Smooth muscle cell (in vitro differentiated cells): ENCODE results near the gene FAM117A. TPM values are rescaled to one million over a fixed set of nuclear protein-coding genes. Genes with fewer than 3 reads are reported as not detected.

Experiments
- DNase-seq: peaks from one replicate; lab custom pipeline; 2025; ENCODE audit not compliant: unreplicated experiment; lab: John Stamatoyannopoulos, UW
- H2AFZ ChIP-seq: fragments of 200-600 bp; sonication (generic); 2 replicates; pipeline ENCODE4 v1.6.0; 2016; ENCODE audit warnings: antibody characterized with exemption, low read depth, mild to moderate bottlenecking
- H3F3A ChIP-seq: fragments of 200-600 bp; sonication (generic); 2 replicates; pipeline ENCODE4 v1.6.0; 2017; ENCODE audit warnings: antibody characterized with exemption, low read depth
- H3K27ac ChIP-seq: fragments of 200-600 bp; sonication (generic); 2 replicates; pipeline ENCODE4 v1.5.1; 2016; ENCODE audit warnings: low read depth, mild to moderate bottlenecking
- H3K27me3 ChIP-seq: fragments of 200-600 bp; sonication (generic); 2 replicates; pipeline ENCODE4 v1.6.1; 2016; ENCODE audit warnings: low read depth, mild to moderate bottlenecking
- H3K36me3 ChIP-seq: fragments of 200-600 bp; sonication (generic); 2 replicates; pipeline ENCODE4 v1.5.1; 2016; ENCODE audit warnings: low read depth
- H3K4me1 ChIP-seq: fragments of 200-600 bp; sonication (generic); 2 replicates; pipeline ENCODE4 v1.5.1; 2016; ENCODE audit warnings: low read depth
- H3K4me2 ChIP-seq: fragments of 200-600 bp; sonication (generic); 2 replicates; pipeline ENCODE4 v1.6.0; 2016; ENCODE audit warnings: mild to moderate bottlenecking
- H3K4me3 ChIP-seq: fragments of 200-600 bp; sonication (generic); 2 replicates; pipeline ENCODE4 v1.5.1; 2016; ENCODE audit warnings: mild to moderate bottlenecking
- H3K79me2 ChIP-seq: fragments of 200-600 bp; sonication (generic); 2 replicates; pipeline ENCODE4 v1.6.0; 2016; ENCODE audit warnings: low read depth, mild to moderate bottlenecking
- H3K9ac ChIP-seq: fragments of 200-600 bp; sonication (generic); 2 replicates; pipeline ENCODE4 v1.6.0; 2016; ENCODE audit warnings: low read depth
- H3K9me3 ChIP-seq: fragments of 200-600 bp; sonication (generic); replicated peaks from 2 replicates; pipeline ENCODE4 v1.5.1; 2016; ENCODE audit warnings: low read depth
- H4K20me1 ChIP-seq: fragments of 200-600 bp; sonication (generic); 2 replicates; pipeline ENCODE4 v1.6.0; 2016; ENCODE audit warnings: low read depth
- CTCF ChIP-seq: fragments of 200-600 bp; sonication (generic); IDR thresholded peaks from 2 replicates; pipeline ENCODE4 v1.5.1; 2017; ENCODE audit warnings: borderline replicate concordance, mild to moderate bottlenecking, antibody characterized with exemption; ENCODE audit not compliant: insufficient read depth, poor library complexity, severe bottlenecking
- WGBS: methylation state at CpG from one replicate; pipeline ENCODE4 v1.1.7; 2016; ENCODE audit warnings: low lambda C conversion rate; 5-methylcytosine and 5-hydroxymethylcytosine counted together
- polyA plus RNA-seq: library from polyadenylated mRNA; unstranded; fragments of >200 nt; fragmentation: Nextera tagmentation; extraction: Ambion mirVana; gene quantifications from 2 replicates; pipeline ENCODE4 v1.2.1, GENCODE V29; 2016
- total RNA-seq: library from RNA; depleted of rRNA; stranded (reverse); fragments of >200 nt; gene quantifications from 2 replicates; pipeline ENCODE4 v1.2.3, GENCODE V29; 2014

FAM117A gene
- total and polyA plus RNA-seq, 2 experiments from 2014 or later = 4.9 to 6.3 TPM

DNA sequence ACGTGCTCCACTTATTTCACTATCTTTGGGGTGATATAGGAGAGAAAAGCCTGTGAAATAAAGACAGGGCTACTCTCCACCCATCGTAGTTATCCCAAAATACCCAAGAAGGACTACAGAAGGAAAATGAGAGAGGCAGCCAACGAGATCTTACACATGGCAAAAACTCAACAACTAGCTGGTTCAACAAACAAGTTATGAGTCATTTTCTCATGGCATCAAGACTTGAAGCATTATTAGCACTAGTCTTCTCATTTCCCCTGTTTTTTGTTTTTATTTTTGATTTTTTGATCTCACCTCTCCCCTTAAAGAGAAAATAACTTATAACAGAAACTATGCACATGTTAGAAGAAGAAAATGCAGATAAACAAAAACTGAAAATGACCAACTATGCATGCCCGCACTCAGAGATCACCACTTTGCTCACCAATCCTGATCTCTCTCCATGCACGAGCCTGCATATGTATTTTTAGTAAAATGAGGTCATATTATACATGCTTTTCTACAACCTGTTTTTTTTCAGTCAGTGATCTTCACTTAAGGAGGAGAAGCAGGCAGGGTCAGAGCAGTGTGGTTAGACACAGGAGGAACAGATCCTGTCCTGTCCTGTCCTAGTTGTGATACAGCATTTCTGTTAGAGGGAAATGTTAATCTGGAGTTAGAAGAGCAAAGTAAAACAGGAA is 22.8 kb downstream of the FAM117A start:
- Histone ChIP-seq H3K36me3 (no peaks in the 10 kb centered on the region), H3K9me3 (no peaks in the 10 kb centered on the region), H4K20me1 (peaks cover 4% of the 10 kb centered on the region), H3K4me1 (peaks cover 11% of the 10 kb centered on the region), H3K4me2 (no peak overlapping the region), H3K27ac (no peak overlapping the region), H3K9ac (no peak overlapping the region), H2AFZ (no peak overlapping the region), H3K4me3 (no peak overlapping the region), H3K27me3 (no peaks in the 10 kb centered on the region), H3F3A (no peaks in the 10 kb centered on the region), H3K79me2 (no peaks in the 10 kb centered on the region)
- WGBS = 82% methylated on average over 5 of the region's 5 CpGs
- DNase-seq = no peak
- no peak for TF ChIP-seq CTCF

DNA sequence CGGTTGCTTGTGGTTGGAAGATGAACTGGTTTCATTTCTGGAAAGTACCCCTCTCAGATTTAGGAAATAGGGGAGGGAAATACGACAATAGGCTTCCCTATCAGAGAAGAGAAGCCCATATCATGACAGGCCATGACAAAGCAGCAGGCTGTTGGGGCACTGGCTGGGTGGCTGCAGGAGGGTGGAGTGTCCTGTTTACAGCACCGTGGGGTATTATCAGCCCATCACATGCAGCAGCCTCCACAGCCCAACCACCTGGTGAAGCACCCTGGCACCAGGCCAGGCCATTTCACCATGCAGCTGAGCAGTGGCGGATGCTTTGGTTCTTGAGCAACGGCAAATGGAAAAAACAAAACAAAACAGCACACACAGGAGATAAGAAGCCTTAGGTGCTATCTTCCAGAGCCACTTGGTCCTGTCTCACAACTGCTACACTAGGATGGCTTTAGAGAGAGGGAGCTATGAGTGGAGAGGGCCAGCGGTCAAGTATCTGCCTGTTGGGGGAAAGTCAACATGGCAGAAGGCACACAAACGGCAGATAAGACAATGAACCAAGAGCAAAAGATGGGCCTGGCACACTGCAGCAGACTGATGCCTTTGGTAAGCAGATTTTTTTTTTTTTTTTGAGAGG is 24.2 kb downstream of the FAM117A start:
- Histone ChIP-seq H3K4me1 (peaks cover 11% of the 10 kb centered on the region), H2AFZ (no peak overlapping the region), H3K27me3 (no peaks in the 10 kb centered on the region), H3F3A (no peaks in the 10 kb centered on the region), H4K20me1 (peaks cover 4% of the 10 kb centered on the region), H3K4me3 (no peak overlapping the region), H3K27ac (no peak overlapping the region), H3K4me2 (no peak overlapping the region), H3K9me3 (no peaks in the 10 kb centered on the region), H3K9ac (no peak overlapping the region), H3K36me3 (no peaks in the 10 kb centered on the region), H3K79me2 (no peaks in the 10 kb centered on the region)
- DNase-seq = no peak
- no peak for TF ChIP-seq CTCF
- 88% methylated on average over 7 of the region's 7 CpGs for WGBS

DNA sequence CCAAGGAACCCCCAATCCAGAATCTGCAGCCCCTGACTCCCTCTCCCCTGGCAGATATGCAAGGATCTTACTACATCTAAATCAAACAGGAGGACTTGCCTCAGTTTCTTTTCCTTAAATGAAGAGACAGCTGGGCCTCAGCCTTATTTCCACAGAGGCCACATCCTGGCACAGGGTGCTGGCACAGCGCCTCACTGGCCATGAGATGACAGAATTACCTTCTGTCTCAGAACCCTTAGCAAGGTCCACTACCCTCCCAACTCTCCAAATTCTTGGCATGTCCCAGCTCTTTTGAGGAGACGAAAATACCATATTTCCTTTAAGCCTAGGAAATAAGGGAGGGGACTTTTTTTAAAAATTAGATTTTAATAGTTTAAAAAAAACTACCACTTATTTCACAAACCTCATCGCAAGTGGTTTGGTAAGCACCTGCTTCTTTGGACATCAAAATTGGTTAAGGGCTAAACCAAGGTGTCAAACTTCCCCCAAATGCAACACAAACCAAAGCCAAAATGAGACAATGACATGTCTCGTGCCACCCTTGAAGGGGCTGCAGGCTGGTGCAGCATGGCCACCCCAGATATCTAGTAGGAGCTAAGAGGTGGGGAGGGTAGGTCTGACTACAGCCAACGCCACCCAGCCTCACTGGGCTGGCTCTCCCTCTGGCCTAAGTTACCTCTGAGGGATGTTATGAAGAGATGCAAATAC is 25.3 kb downstream of the FAM117A start:
- WGBS = 92% methylated on average over 5 of the region's 5 CpGs

More for the DNA sequence above, 25.3 kb downstream of the FAM117A start:
- Histone ChIP-seq H3K27me3 (no peaks in the 10 kb centered on the region), H3K27ac (no peak overlapping the region), H3F3A (no peaks in the 10 kb centered on the region), H2AFZ (no peak overlapping the region), H3K4me2 (no peak overlapping the region), H3K4me3 (no peak overlapping the region), H3K4me1 (peaks cover 11% of the 10 kb centered on the region), H3K79me2 (no peaks in the 10 kb centered on the region), H3K9me3 (no peaks in the 10 kb centered on the region), H3K36me3 (no peaks in the 10 kb centered on the region), H3K9ac (no peak overlapping the region), H4K20me1 (peaks cover 4% of the 10 kb centered on the region)
- no peak for TF ChIP-seq CTCF
- DNase-seq = no peak
